ENCODE measurements around the gene EXOC6B.

DNA sequence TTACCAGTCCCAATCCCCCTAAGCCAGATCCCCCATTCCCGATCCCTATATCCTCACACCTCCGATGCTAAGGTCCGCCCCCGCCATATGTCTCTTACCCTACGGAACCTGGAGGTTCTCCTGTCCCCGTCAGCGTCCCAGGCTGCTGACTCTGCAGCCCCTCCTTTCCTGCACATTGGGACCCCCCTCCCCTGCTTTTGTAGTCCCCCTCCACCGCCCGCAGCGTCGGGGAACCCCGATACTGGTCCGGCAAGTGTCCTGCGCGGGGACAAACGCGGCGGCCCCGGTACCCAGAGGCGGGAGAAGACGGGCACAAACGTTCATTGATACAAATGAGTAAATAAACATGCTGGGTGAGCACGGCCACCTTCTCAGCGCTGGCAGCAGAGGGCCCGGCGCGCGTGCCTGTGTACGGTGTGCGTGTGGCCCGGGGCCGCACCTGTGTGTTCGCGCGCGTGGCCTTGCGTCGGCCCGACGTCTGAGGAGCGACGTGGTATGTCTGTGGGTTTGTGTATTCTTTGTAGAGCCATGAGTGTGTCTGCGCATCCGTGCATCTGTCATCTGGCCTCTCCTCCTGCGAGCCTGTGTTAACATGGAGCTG is 676.2 kb downstream of the EXOC6B start:
- TF ChIP-seq, protein P1, sequence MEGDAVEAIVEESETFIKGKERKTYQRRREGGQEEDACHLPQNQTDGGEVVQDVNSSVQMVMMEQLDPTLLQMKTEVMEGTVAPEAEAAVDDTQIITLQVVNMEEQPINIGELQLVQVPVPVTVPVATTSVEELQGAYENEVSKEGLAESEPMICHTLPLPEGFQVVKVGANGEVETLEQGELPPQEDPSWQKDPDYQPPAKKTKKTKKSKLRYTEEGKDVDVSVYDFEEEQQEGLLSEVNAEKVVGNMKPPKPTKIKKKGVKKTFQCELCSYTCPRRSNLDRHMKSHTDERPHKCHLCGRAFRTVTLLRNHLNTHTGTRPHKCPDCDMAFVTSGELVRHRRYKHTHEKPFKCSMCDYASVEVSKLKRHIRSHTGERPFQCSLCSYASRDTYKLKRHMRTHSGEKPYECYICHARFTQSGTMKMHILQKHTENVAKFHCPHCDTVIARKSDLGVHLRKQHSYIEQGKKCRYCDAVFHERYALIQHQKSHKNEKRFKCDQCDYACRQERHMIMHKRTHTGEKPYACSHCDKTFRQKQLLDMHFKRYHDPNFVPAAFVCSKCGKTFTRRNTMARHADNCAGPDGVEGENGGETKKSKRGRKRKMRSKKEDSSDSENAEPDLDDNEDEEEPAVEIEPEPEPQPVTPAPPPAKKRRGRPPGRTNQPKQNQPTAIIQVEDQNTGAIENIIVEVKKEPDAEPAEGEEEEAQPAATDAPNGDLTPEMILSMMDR (IDR thresholded peaks at IDR 0.05; ENCODE audit: low read depth, low read length), result no peak
- no peak for TF ChIP-seq EZH2phosphoT487 (IDR thresholded peaks at IDR 0.05; ENCODE audit: low read depth)
